ENCODE measurements around the gene SIX6. TPM values are rescaled to one million over a fixed set of nuclear protein-coding genes. Genes with fewer than 3 reads are reported as not detected.

SIX6 gene
- total RNA-seq, 1 experiment from 2014 or later, result not detected

- no peak overlapping the region for H2BK12ac ChIP-seq (ENCODE audit: insufficient read length, low read depth, low read length)
- H3K18ac ChIP-seq (ENCODE audit: insufficient read length, low read depth, low read length), result no peak overlapping the region
- H3K27me3 Mint-ChIP-seq (ENCODE audit: low read depth), result peaks cover 97% of the 10 kb centered on the region
- no peak overlapping the region for H2BK15ac ChIP-seq (ENCODE audit: low read depth, low read length)
- H2BK5ac ChIP-seq (ENCODE audit: insufficient read length, low read length), result no peak overlapping the region
- no peaks in the 10 kb centered on the region for H3K36me3 Mint-ChIP-seq (ENCODE audit: insufficient read depth in 1 of 3, low read depth in 3 of 3)
- peaks cover 42 to 67% of the 10 kb centered on the region in 2 experiments for H3K4me1 Mint-ChIP-seq
- no peaks in the 10 kb centered on the region for H3K79me1 ChIP-seq (ENCODE audit: insufficient read depth, low read depth, low read length, poor library complexity, severe bottlenecking)
- no peaks in the 10 kb centered on the region for H3K79me2 ChIP-seq (ENCODE audit: insufficient read depth, low read length)
- no peak overlapping the region for H4K5ac ChIP-seq (ENCODE audit: insufficient read length, low read depth, low read length)
- H2AFZ ChIP-seq (ENCODE audit: low read length), result no peak overlapping the region
- no peaks in the 10 kb centered on the region for H3K9me3 ChIP-seq (ENCODE audit: control insufficient read depth, low read depth, low read length)
- no peak overlapping the region for H2BK120ac ChIP-seq (ENCODE audit: low read depth, low read length, poor library complexity, severe bottlenecking)
- H3K27me3 ChIP-seq (ENCODE audit: insufficient read depth, low read length), result peaks cover 76% of the 10 kb centered on the region
- WGBS (ENCODE audit: extremely low coverage, insufficient read length, low lambda C conversion rate), result no CpG with 5 or more reads among the region's 35 CpGs
- H3K27ac Mint-ChIP-seq, result no peak overlapping the region
- H3K4me3 Mint-ChIP-seq, result peak overlapping the region; percentile 47 to 85; a peak in 3 of 5 replicates
- H2BK20ac ChIP-seq (ENCODE audit: low read depth, low read length, poor library complexity, severe bottlenecking), result no peak overlapping the region
- H3K56ac ChIP-seq (ENCODE audit: insufficient read length, low read depth, low read length), result no peak overlapping the region
- peaks cover 3 to 17% of the 10 kb centered on the region in 2 experiments; a peak in 1 of 5 replicates for H3K9me3 Mint-ChIP-seq
- H2AK5ac ChIP-seq (ENCODE audit: insufficient read length, low read length), result no peak overlapping the region
- H3K27ac ChIP-seq (ENCODE audit: insufficient read length, low read depth, low read length), result no peak overlapping the region
- no peak overlapping the region for H3K23ac ChIP-seq (ENCODE audit: insufficient read length, low read depth, low read length)
- H3K9ac ChIP-seq (ENCODE audit: extremely low read depth, insufficient read length, low read length), result no peak overlapping the region
- TF ChIP-seq CTCF (conservative IDR thresholded peaks at IDR 0.05), result no peak
- no peak overlapping the region for H3T11ph ChIP-seq (ENCODE audit: low read length)
- H3K23me2 ChIP-seq (ENCODE audit: insufficient read length, low read depth, low read length, poor library complexity, severe bottlenecking), result peaks cover 22% of the 10 kb centered on the region
- H4K91ac ChIP-seq (ENCODE audit: insufficient read length, low read depth, low read length), result no peak overlapping the region
- DNase-seq, result no peak
- H3K4me2 ChIP-seq (ENCODE audit: insufficient read depth, insufficient read length, low read length), result peak overlapping the region; percentile 83
- H3K4ac ChIP-seq (ENCODE audit: low read depth, low read length), result no peak overlapping the region
- no peak overlapping the region for H4K8ac ChIP-seq (replicated peaks; ENCODE audit: insufficient read length, low read depth, low read length)
- H3K4me1 ChIP-seq (ENCODE audit: insufficient read depth, low read length), result peaks cover 4% of the 10 kb centered on the region; the same call in 1 of the 2 replicates
- H4K20me1 ChIP-seq (ENCODE audit: control insufficient read depth, insufficient read depth, insufficient read length), result peaks cover 4% of the 10 kb centered on the region
- H3K14ac ChIP-seq (ENCODE audit: insufficient read depth, low read length), result no peak overlapping the region
Observed at GRCh38 chr14:60510254-60510950, 1.5 kb downstream of the SIX6 start.
